DMS 273 treated with DMSO at 0.1 percent for 48 hours (cell line): ENCODE measurements around the gene DHX58.

Experiments
- DNase-seq: peaks from one replicate; lab custom pipeline; 2025; lab: John Stamatoyannopoulos, UW

Gene DHX58

DNA sequence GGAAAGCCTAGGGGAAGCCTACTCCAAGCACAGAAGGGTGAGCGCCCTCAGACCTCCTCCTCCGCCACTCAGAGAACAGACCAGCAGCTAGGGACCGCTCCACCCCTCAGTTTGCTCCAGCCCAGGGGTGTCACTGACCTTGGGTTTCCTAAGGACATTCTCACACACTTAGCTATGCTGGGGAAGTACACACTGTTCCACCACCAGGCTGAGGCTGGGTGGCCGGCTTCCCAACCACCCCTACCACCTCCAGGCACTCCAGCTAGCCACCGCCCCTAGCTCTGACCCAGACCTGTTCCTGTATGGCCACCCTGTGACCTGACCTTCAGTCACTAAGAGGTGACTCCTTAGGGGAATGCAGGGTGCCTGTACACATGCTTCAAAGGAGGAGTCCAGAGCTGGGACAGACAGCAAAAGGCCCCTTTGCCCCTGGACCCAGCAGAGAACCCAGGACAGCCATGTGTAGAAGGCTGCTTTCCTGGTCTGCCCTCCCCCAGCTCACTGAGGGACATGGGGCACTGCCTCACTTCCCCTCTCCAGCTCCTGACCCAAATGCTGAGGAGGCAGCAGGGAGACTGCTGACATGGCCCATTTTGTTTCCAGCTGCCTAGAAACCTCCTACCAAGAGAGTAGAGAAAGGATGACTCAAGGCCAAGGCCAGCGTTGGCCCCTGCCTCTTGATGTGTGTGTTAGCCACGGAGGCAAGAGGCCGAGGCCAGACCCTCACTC is 16.8 kb upstream of the DHX58 start:
- DNase-seq, result no peak

DNA sequence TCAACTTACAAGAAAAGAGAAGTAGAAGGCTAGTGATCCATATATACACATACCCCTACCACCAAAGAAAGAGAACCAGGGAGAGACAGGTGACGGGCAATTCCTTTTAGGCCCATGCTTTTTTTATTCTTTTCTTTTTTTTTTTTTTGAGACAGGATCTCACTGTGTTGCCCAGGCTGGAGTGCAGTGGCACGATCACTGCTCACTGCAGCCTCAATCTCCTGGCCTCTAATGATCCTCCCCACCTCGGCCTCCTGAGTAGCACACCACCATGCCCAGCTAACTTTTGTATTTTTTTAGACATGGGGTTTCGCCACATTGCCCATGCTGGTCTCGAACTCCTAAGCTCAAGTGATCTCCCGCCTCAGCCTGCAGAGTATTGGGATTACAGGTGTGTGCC is 14.9 kb upstream of the DHX58 start:
- DNase-seq, result no peak

DNA sequence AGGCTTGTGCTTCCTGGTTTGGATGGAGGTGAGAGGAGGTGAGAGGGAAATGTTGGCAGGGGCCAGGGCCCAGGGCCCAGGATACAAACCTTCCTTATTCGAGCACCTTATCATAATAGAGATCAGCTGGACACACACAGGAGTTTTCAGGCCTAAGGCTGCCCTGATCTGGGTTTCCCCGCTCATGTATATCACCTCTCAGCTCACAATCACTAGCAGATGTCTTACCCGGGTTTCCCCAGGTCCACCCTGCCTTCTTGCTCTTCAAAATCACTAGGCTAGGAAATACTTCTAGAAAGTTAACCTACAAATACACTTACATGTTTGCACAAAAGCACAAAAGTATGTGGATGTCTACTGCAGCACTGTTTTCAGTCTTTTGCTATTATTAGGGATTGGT is 14.3 kb upstream of the DHX58 start:
- no peak for DNase-seq

DNA sequence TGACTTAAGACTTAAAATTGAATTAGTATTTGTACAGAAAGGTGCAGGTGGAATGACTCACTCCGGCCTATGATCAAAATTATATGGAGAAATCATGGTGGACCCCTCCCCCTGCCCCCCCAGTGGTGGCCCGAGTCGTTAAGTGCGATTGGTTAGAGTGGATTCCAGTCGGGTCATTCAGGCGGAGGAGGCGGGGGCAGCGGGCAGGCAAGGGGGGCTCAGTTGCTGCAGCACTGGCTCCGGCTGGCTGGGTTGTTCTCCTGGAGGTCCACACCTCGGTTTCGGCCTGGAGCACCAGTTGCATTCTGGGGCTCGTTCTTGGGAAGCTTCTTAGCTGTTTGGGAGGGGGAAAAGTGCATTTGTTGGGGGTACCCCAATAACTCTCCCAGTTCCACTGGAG is 13.1 kb upstream of the DHX58 start:
- DNase-seq, result no peak

DNA sequence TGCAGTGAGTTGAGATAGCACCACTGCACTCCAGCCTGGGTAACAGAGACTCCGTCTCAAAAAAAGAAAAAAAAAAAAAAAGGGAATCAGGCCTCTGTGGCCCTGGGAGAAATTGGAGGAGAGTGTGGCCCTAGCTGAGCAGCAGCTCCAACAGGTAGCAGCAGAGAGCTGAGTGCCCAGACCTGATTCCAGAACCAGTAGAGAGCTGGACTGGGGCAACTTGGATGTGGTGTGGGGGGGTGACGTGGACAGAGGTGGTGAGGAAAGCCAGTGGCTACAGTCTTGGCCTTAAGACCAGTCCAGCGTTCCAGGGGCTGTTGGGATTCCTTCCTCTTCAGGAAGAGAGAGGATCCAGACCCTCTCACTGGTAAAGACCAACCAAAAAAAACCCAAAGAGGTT is 11.7 kb upstream of the DHX58 start:
- DNase-seq, result no peak

DNA sequence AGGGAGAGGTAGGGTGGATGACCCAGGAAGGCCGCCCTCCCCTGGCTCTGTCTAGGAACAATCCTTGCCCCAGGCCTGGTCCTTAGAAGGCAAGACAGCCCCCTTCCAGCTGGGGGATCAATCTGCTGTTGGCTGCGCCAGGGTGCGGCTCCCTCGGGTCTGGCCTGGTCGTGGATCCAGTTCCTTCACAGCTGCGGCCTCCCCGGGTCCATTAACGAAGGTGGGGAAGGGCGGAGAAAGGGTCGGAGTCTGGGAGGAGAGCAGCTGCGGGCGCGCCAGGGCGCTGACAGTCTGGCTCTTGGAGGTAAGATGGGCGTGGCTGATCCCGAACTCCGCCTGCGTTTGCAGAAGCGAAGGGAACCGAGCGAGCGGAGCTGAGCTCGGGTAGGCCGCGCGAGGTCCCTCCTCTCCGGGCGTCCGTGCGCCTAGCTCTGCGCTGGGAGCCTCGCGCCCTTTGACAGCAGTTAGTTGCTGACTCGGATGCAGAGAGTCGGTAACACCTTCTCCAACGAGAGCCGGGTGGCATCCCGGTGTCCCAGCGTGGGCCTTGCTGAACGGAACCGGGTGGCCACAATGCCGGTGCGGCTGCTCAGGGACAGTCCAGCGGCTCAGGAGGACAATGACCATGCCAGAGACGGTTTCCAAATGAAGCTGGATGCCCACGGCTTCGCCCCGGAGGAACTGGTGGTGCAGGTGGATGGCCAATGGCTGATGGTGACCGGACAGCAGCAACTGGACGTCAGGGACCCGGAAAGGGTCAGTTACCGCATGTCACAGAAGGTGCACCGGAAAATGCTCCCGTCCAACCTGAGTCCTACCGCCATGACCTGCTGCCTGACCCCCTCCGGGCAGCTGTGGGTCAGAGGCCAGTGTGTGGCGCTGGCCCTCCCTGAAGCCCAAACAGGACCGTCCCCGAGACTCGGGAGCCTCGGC is 10.1 kb upstream of the DHX58 start, which contains the start of gene HSPB9:
TSS of gene HSPB9 (plus strand) at position 434 of the 933 bp plus-strand sequence. CDS start at position 481, 47 bp downstream.
- no peak for DNase-seq

DNA sequence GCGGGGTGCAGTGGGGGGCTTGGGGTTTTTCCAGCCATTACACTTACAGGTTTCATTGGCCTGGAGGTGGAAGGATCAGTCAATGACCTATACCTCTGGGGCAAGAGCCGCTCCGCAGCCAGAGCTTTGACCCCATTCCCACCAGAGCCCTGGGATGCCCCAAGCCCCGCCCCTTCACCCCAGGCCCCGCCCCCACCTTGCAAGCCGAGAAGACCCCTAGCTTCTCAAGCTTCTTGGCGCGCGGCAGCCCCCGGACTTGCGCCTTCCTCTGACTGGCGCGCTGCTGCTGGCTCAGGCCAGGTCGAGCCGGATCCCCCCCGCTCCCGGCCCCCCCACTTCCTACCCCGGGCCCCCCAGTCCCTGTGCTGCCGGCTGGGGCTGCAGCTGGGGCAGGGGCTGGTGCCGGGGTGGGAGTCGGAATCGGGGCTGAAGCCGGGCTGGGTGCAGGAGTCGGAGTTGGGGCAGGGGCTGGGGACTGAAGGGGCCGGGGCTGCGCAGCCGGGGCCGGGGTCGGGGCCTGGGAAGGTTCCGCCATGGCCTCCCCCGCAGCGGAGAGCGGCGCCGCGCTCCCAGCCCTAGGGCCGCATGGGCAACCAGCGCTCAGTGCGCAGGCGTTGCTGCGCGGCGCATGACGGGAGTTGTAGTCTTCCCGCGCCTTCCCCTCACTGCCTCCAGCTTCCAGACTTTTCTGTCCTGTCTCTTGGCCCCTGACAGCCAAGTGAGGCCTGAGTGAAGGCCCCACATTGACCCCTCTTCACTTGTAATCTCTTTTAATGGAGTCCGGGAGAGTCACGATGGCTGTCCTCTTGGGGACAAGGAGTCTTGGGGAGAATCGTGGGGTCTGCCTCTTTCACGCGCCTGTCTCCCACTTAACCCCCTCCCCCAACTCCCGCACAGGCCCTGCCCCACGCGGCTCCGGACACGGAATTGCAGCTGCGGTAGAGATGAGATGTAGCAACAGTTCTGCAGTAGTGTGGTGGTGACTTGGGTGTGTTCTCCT is 8.6 kb upstream of the DHX58 start, which contains the start of gene KAT2A:
TSS of gene KAT2A (minus strand) at position 598 of the 1,000 bp plus-strand sequence. CDS start at position 535, 63 bp downstream.
- DNase-seq, result peak; percentile 38

DNA sequence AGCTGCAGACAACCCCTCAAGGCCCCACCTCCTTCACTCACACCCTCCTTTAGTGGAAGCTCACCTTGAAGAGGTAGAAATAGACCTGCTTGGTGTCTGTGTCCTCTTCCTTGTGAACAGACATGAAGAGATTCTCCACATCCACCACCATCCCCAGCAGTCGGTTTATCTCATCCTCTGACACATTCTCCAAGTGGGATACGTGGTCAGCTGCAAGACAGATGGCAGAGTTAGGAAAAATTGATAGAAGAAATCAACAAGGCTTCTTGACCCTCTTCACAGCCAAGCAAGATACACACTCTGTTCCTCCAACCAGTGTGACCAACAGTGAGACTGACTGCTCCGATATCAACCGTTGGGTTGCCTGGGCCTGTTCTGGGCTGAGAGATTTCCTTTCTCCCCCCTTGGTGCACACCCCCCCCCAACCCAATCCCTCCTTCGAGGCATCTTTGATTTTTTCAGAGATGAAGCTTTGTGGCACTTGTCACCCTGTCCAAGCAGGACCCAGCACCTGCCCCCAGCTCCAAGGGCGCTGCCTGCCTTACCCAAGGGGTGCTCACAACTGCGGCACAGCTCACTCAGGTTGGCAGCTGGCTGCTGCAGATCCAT is 7.8 kb upstream of the DHX58 start:
- no peak for DNase-seq

DNA sequence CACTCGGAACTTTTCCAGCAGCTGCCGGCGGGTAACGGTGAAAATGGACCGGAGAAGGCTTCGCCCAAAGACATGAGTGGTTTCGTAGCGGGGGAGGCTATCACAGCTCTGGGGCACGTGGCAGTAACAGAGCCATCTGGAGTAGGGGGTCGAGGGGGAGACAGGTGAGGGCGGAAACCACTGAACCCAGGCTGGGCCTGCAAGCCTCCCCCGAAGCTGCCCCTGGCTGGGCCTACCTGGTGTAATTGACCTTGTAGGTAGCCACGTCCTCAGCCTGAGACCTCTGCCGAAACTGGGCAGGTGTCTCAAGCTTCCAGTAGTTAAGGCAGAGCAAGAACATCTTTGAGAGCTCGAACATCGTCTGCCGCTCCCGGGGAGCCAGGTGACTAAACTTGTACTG is 6.8 kb upstream of the DHX58 start:
- DNase-seq, result no peak

DNA sequence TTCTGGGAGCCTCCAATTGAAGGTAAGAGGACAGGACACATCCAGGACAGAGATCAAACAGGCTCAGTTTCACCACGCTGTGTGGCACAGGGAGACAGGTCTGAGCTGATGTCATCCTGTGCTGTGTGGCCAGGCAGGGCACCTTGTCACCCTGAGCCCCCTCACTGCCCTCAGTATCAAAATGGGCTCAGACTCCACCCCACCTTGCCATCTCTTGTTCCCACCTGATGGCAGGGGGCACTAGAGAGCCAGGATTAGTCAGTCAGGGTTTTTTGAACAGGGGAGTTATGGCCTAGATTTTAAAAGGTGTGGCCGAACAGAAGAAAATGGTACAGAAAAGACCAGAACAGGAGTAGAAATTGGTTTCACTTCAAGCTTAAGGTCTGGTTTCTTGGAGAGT is 6.0 kb upstream of the DHX58 start:
- peak; percentile 16 for DNase-seq

DNA sequence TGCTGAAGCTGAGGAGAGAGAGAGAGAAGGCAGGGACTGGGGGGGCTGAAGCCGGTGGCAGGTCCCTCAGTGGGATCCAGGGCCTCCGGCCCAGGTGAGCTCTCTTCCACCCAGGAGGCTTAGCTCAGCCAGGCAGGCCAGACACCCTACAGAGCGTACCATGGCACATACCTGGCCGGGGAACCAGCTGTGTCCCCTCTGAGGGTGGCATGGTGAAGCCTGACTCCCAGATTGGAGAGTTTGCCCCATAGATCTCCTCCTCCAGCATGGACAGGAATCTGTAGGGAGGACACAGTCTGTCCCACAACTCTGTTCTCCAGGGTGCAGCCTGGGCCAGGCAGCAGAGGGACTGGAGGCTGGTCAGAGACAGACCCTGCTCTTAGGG is 5.6 kb upstream of the DHX58 start:
- DNase-seq, result no peak

DNA sequence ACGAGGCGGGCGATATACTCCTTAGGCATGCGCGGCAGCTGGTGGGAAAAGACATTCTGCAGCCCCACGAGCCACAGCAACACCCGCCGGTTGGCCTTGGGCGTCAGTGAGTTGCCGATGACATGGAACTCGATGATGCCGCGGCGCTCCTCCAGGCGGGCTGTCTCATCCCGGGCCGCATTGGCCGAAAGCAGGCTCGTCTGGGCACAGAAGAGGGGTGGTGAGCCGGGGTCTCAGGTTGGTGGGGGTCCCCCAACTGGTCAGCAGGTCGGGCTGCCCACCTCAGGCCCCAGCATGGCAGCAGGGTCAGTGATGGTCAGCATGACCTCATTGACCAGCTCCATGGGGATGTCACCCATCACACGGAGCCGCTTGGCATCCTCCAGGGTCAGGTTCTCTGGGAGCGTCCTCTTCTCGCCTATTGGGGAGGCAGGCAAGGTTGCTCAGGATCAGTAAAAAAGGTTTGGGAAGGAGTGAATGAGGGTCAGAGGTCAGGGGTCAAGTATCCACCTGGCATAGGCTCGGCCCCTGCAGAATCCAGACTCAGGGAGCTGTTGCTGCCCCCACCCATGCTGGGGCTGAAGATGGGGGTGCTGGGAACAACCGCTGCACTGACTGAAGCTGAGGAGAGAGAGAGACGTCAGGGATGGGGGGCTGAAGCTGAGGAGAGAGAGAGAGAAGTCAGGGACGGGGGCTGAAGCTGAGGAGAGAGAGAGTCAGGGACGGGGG is 5.0 kb upstream of the DHX58 start:
- no peak for DNase-seq

DNA sequence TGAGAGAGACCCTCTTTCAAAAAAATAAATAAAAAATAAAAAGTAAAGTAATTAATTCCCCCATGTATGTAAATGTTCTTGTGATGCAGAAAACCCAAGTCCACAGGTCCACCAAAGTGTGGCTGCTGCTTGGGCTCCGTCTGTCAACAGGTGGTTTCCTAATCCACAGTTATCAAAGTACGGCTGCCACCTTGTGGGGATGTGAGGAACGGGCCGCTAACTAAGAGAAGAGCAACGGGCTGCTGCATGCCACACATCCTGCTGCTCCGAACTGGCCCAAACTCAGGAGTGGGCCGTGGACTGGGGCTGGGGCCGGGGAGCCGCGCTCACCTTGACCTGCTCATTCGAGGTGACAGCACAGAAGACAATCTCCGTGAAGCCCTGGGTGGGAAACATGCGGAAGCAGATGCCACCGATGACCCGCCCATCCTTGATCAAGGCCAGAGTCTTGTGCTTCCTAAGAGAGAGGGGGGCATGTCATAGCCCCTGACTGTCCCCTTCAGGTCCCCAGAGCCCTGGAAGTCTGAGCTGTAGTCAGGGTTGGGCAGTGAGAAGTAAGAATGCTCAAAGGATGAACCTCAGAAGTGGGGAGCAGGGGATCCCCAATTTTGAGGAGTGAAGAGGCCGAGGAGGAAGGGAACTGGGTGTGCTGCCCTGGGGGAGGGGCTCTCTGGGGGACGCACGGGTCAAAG is 4.3 kb upstream of the DHX58 start:
- peak; percentile 70 for DNase-seq

DNA sequence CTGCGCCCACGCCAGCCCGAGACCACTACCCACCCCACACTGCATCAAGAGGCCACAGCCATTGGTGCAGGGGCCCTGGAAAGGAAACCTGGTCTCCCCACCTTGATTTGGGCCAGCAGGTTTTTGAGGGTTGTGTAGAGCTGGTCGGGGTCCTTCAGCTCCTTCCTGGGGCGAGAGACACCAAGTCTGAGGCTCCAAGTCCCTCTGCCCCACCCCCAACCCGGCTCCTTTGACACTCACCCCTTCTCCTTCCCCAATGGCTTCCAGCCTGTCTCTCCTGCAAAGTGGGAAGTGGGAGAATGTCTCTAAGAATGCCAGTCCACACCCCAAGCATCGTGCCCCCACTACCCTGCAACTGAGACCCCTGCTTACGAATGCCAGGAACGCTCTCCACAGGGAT is 1.6 kb upstream of the DHX58 start:
- DNase-seq, result no peak

DNA sequence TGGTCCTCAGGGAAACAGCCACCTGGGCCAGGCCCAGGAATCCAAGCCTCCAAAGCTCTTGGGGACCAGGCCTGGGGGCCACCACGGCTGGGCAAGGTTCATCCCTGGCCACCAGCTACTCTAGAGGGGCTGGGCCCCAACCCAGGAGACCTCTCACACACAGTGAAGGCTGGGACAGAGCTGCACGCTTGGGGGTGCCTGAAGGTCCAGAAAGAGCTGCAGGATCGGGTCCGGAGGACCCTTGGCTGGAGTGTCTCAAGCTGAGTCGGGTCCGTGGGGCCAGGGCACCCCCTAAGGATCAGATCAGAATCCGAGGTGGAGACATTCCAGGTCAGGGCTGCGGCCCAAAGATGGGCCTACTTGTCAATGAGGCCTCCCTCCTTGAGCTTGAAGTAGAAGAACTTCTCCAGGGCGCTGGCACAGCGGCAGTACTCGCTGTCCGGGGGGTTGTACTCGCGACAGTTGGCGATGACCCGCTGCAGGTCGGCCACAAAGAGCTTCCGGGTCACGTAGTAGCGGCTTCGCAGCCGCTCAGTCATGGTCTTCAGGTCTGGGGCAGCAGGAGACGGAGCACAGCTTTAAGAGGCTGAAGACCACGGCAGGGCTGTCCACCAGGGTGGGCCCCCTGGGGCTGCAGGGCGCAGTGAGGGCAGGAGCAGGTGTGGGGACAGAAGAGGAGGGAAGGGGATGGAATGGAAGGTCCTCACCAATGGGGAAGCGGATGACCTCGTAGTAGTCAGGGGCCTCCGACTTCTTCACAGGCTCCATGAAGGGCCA is 967 bp upstream of the DHX58 start:
- no peak for DNase-seq

DNA sequence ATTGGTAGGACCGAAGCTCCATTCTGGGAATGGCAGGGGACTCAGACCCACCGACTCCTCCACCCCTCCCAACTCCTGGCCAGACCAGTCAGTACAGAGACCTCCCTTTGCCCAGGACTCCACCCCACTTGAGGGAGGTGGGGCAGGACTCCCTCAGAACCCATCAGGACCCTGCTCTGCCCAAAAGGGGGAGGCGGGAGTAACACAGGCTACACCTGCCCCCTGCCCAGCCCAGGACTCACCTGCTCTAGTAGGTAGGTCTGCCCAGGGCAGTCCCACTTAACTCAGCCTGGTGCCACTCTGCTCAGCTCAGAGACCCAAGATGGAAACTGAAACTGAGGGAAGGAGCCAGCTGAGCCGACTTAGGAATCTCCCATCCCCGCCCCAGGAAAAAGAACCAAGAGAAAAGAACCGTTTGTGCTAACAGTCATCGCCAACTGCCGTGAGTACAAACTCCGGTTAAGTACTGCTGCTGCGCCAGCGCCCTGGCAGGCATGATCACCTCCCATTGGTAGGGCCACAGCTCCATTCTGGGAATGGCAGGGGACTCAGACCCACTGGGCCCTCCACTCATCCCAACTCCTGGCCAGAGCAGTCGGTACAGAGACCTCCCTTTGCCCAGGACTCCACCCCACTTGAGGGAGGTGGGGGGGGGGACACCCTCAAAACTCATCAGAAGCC is 503 bp downstream of the DHX58 start:
- no peak for DNase-seq

DNA sequence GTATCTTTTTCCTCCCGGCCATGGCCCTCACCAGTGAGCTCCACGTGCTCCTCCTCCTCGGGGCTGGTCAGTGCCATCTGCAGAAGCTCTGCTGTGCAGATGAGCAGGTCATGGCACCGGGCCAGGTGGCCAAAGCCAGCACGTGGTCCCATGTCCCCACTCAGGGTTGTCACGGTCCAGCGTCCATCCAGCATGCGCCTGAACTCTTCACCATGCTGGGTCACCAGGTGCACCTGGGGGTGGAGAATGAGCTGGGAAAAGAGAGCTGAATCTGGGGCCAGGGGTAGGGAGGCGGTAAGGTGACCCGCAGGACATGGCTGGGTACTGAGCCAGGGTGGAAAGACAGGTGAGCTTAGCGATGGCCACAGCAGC is 1.3 kb downstream of the DHX58 start:
- DNase-seq, result no peak

DNA sequence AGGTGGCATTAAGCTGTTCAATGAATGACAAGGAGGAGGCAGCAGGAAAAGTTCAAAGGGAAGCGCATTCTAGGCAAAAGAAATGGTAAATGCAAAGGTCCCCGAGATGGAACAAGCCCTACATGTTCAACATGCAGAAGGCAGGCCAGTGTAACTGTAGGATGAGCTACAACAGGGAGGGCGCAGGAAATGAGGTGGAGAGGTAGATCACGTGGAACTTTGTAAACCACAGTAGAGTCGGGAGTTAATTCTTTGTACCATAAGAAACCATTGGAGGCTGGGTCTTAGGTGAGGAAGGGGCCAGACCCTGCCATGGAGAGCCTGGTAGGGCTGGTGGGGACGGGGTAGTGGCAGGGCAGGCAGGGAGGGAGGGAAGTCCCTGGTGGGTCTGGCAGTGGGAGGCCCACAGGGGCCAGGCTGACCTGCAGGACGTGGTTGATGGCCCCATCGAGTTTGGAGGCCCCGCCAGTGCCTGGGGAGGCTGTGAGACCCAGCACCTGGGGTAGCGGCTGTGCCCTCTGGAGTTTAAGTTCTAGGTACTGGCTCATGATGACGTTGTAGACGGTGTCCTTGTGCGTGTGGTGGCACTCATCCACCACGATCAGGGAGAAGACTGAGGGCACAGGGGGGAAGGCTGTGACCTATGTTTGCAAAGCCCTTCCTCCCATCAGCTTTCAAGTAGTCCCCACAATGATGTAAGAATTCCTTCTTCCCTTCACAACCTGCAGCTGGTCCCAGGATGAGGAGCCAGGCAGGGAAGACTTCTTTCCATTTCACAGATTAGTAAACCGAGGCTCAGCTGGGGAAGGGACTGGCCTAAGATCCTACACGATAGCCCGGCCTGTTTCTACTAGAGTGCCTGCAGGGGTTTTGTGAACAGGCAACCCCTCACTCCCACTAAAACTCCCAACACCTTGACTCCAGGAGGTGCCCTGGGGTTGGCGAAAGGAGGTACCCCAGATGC is 1.9 kb downstream of the DHX58 start:
- DNase-seq, result no peak
